ENCODE measurements around the gene TUBGCP3. TPM values are rescaled to one million over a fixed set of nuclear protein-coding genes. Genes with fewer than 3 reads are reported as not detected.

The TUBGCP3 gene
- total RNA-seq, 1 experiment from 2014 or later = 51.4 TPM

DNA sequence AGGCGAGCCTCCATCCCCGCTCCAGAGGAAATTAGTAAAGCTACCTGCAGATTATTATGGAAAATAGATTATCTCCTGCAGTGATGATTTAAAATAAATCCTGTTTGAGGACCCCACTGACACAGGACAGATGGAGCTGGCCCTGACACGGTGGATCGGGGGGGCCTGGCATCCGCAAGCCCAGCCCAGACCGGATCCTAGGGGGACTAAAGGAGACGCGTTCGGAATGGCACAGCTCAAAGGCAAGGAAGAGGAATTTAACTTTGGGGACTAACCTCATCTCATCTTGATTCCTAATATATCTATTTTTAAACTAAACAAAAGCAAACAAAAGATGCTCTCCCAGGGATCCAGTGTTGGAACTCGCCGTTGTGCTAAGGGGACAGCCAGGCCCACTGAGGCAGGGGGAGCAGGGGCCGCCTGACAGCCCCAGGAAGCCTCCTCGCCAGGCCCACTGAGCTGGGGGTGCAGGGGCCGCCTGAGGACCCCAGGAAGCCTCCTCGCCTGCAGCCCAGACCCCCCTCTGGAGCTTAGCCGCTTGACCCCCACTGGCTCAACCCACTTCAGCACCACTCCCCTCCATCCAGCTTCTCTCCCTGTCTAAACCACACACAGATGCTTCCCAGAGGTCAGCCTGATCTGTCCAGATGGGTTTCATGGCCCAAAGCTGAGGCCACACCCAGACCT lies 133.2 kb downstream of the TUBGCP3 start:
- H3K9ac ChIP-seq (ENCODE audit: low read length) = no peak overlapping the region
- H3K4me1 ChIP-seq (ENCODE audit: control insufficient read depth in 1 of 2, insufficient read depth in 2 of 2, low read length in 2 of 2) = no peaks in the 10 kb centered on the region
- H4K20me1 ChIP-seq (ENCODE audit: insufficient read depth) = no peaks in the 10 kb centered on the region
- no peak overlapping the region for H2AFZ ChIP-seq (ENCODE audit: low read depth, low read length, poor library complexity, severe bottlenecking)
- RAD21 ChIA-PET (ENCODE audit: low non-redundant PET in 1 of 2, low total read pairs in 2 of 2, uncharacterized antibody in 2 of 2, unreplicated experiment in 2 of 2) = no interaction called here
- no peak overlapping the region for H3K4me3 ChIP-seq (replicated peaks in 1 of 2; ENCODE audit: low read depth in 1 of 2, low read length in 2 of 2)
- no peaks in the 10 kb centered on the region for H3K9me3 ChIP-seq (ENCODE audit: control insufficient read depth in 1 of 2, insufficient read depth in 1 of 2, low read depth in 1 of 2, low read length in 2 of 2)
- H3K79me2 ChIP-seq (ENCODE audit: insufficient read depth, low read length) = no peaks in the 10 kb centered on the region
- POLR2A ChIA-PET = no interaction called here
- no peaks in the 10 kb centered on the region for H3K36me3 ChIP-seq (ENCODE audit: control insufficient read depth in 1 of 2, insufficient read depth in 2 of 2, low read length in 2 of 2)
- TF ChIP-seq SP1 (IDR thresholded peaks at IDR 0.05; ENCODE audit: low read depth) (no peak), RAD21 (IDR thresholded peaks at IDR 0.05; ENCODE audit: low read depth) (no peak), JUND (IDR thresholded peaks at IDR 0.05) (no peak), ZFX (IDR thresholded peaks at IDR 0.05) (no peak), SIN3A (IDR thresholded peaks at IDR 0.05; ENCODE audit: low read depth) (no peak), CBX3 (IDR thresholded peaks at IDR 0.05; ENCODE audit: low read depth) (no peak), ELF1 (IDR thresholded peaks at IDR 0.05; ENCODE audit: borderline replicate concordance, low read depth) (no peak), TCF7L2 (IDR thresholded peaks at IDR 0.05; ENCODE audit: borderline replicate concordance, extremely low read depth, insufficient read depth, insufficient read length) (no peak)
- TF ChIP-seq, protein P1, sequence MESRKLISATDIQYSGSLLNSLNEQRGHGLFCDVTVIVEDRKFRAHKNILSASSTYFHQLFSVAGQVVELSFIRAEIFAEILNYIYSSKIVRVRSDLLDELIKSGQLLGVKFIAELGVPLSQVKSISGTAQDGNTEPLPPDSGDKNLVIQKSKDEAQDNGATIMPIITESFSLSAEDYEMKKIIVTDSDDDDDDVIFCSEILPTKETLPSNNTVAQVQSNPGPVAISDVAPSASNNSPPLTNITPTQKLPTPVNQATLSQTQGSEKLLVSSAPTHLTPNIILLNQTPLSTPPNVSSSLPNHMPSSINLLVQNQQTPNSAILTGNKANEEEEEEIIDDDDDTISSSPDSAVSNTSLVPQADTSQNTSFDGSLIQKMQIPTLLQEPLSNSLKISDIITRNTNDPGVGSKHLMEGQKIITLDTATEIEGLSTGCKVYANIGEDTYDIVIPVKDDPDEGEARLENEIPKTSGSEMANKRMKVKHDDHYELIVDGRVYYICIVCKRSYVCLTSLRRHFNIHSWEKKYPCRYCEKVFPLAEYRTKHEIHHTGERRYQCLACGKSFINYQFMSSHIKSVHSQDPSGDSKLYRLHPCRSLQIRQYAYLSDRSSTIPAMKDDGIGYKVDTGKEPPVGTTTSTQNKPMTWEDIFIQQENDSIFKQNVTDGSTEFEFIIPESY (IDR thresholded peaks at IDR 0.05; ENCODE audit: extremely low read depth, insufficient replicate concordance, low read length) = no peak
- ATAC-seq = no peak
- CTCF ChIA-PET = no interaction called here
- no peaks in the 10 kb centered on the region for H3K9me2 ChIP-seq (ENCODE audit: insufficient read depth)
- BruUV-seq (replicated peaks) = no TSS peak
- no peak for DNase-seq (ENCODE audit: low read depth, low spot score)
- intact Hi-C loops (cut with micrococcal nuclease) = no loop called here
- H3K27me3 ChIP-seq (ENCODE audit: insufficient read depth, low read length) = no peaks in the 10 kb centered on the region
- H3K4me2 ChIP-seq (ENCODE audit: low read length) = no peak overlapping the region
- H3K27ac ChIP-seq (ENCODE audit: low read depth, low read length) = no peak overlapping the region

Data from HCT116 (cell line).